Measurements from ENCODE around the gene NDST1.

GRCh38 chr5:150534811-150535210 is 26.9 kb downstream of the NDST1 start:
- TF ChIP-seq POLR2A (IDR thresholded peaks at IDR 0.05): no peak
- no peak for TF ChIP-seq CTCF (IDR thresholded peaks at IDR 0.05)

Data from transverse colon (tissue), 3 donors.